ENCODE measurements around the gene PARVG. TPM values are rescaled to one million over a fixed set of nuclear protein-coding genes. Genes with fewer than 3 reads are reported as not detected.

Gene PARVG
- total and polyA plus RNA-seq, 9 of the 15 experiments (the other 6 are each of a cell fraction or from before 2014, with no cell fraction given) = 0.35 TPM; not detected in 8

DNA sequence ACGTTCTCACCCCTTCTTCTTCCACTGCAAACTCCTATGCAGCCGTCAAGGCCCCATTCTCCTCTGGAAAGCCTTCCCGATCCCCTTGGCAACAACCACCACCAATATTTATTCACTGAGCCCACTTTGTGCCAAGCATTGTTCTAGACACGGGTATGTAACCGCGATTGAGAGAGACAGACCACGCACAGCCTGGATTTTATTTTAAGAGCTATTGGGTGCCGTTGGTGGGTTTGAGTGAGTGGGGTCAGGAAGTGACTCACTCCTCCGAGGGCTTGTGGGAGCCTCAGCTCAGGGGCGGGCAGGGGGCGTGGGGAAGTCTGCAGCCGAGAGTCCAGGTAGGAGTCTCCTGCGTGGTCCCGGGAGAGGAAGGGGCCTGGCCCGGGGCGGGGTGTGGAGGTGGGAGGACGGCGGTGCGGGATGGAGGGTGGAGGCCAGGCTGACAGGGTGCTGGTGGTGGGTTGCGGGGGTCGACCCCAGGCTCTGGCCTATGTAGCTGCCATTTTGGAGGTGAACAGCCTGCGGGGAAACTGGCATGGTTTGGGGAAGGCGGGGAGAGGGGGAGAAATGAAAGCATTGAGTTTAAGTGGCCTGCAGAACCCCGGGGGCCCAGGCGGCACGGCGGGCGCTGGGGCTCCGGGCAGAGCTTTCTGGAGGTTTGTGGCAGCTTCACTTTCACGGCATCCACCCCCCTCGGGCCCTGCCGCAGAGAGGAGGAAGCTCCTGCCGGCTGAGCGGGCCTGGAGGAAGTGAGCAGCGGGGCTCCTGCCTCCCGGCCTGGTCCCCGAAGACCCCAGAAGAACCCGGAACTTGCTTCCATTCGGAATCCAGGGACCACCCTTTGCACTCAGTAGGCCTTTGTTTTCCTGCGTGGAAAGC, 547 bp downstream of the PARVG start:
- TF ChIP-seq, protein P1, sequence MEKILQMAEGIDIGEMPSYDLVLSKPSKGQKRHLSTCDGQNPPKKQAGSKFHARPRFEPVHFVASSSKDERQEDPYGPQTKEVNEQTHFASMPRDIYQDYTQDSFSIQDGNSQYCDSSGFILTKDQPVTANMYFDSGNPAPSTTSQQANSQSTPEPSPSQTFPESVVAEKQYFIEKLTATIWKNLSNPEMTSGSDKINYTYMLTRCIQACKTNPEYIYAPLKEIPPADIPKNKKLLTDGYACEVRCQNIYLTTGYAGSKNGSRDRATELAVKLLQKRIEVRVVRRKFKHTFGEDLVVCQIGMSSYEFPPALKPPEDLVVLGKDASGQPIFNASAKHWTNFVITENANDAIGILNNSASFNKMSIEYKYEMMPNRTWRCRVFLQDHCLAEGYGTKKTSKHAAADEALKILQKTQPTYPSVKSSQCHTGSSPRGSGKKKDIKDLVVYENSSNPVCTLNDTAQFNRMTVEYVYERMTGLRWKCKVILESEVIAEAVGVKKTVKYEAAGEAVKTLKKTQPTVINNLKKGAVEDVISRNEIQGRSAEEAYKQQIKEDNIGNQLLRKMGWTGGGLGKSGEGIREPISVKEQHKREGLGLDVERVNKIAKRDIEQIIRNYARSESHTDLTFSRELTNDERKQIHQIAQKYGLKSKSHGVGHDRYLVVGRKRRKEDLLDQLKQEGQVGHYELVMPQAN (IDR thresholded peaks at IDR 0.05; ENCODE audit: borderline replicate concordance) = no peak
- TF ChIP-seq ZNF76 (CRISPR knock-in tag; IDR thresholded peaks at IDR 0.05; ENCODE audit: borderline replicate concordance) (no peak), GATAD2B (IDR thresholded peaks at IDR 0.05; ENCODE audit: borderline replicate concordance) (no peak), ARID2 (IDR thresholded peaks at IDR 0.05) (no peak), TAF7 (tag; IDR thresholded peaks at IDR 0.05) (no peak), PTBP1 (IDR thresholded peaks at IDR 0.05; ENCODE audit: low read depth, low read length) (no peak), ARID1B (IDR thresholded peaks at IDR 0.05) (no peak)
- TF ChIP-seq, protein P2, sequence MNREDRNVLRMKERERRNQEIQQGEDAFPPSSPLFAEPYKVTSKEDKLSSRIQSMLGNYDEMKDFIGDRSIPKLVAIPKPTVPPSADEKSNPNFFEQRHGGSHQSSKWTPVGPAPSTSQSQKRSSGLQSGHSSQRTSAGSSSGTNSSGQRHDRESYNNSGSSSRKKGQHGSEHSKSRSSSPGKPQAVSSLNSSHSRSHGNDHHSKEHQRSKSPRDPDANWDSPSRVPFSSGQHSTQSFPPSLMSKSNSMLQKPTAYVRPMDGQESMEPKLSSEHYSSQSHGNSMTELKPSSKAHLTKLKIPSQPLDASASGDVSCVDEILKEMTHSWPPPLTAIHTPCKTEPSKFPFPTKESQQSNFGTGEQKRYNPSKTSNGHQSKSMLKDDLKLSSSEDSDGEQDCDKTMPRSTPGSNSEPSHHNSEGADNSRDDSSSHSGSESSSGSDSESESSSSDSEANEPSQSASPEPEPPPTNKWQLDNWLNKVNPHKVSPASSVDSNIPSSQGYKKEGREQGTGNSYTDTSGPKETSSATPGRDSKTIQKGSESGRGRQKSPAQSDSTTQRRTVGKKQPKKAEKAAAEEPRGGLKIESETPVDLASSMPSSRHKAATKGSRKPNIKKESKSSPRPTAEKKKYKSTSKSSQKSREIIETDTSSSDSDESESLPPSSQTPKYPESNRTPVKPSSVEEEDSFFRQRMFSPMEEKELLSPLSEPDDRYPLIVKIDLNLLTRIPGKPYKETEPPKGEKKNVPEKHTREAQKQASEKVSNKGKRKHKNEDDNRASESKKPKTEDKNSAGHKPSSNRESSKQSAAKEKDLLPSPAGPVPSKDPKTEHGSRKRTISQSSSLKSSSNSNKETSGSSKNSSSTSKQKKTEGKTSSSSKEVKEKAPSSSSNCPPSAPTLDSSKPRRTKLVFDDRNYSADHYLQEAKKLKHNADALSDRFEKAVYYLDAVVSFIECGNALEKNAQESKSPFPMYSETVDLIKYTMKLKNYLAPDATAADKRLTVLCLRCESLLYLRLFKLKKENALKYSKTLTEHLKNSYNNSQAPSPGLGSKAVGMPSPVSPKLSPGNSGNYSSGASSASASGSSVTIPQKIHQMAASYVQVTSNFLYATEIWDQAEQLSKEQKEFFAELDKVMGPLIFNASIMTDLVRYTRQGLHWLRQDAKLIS (CRISPR knock-in tag; IDR thresholded peaks at IDR 0.05) = no peak
- H3K4me1 ChIP-seq (replicated peaks in 1 of 2; ENCODE audit: control insufficient read depth in 2 of 2, insufficient read depth in 2 of 2, low read length in 2 of 2) = peaks cover 0 to 11% of the 10 kb centered on the region in 2 experiments; a peak in 2 of 5 replicates
- ChIA-PET CTCF (ENCODE audit: low intra/inter-chr PET ratio) (no interaction called here), POLR2A (no interaction called here)
- H3K9ac ChIP-seq (ENCODE audit: insufficient read depth in 1 of 2, low read depth in 2 of 2, low read length in 2 of 2) = no peak overlapping the region
- no TSS peak for BruUV-seq (replicated peaks)
- intact Hi-C loops (cut with micrococcal nuclease) (no loop called here), in situ Hi-C loops (cut with MboI) (no loop called here)
- H3K27me3 ChIP-seq (ENCODE audit: control insufficient read depth in 2 of 2, insufficient read depth in 2 of 2, low read length in 2 of 2) = peaks cover 19 to 40% of the 10 kb centered on the region in 2 experiments; a peak in 4 of 5 replicates
- H3K36me3 ChIP-seq (ENCODE audit: control insufficient read depth, insufficient read depth, low read length) = no peaks in the 10 kb centered on the region
- ATAC-seq (no peak), DNase-seq (ENCODE audit: extremely low read depth in 1 of 4, low spot score in 3 of 4) (no peak), FAIRE-seq (no peak)
- peaks cover 4% of the 10 kb centered on the region; the same call in 1 of the 2 replicates for H4K20me1 ChIP-seq (replicated peaks; ENCODE audit: control insufficient read depth, insufficient read depth, low read length)
- no peak overlapping the region for H3K27ac ChIP-seq (ENCODE audit: extremely low read depth, low read depth, low read length)
- WGBS (ENCODE audit: insufficient coverage, low coverage, missing lambda C conversion rate) = 6% methylated on average over 20 of the region's 40 CpGs
- no peak overlapping the region for H3K4me3 ChIP-seq
- no peaks in the 10 kb centered on the region for H3K79me2 ChIP-seq (ENCODE audit: control insufficient read depth, insufficient read depth, low read length)
- no peaks in the 10 kb centered on the region for H3K9me3 ChIP-seq (replicated peaks; ENCODE audit: control insufficient read depth, insufficient read depth, low read depth, low read length)
- H3K4me2 ChIP-seq (ENCODE audit: insufficient read depth, low read length) = no peak overlapping the region
- no peak overlapping the region for H2AFZ ChIP-seq (ENCODE audit: low read depth, low read length)
- H3K9me1 ChIP-seq (ENCODE audit: control insufficient read depth, insufficient read depth, low read length) = no peaks in the 10 kb centered on the region

Measured in K562 (cell line).